Middle frontal gyrus (tissue), 1 donor: ENCODE measurements around the gene SEMA5A.

Source experiments
- DNase-seq: peaks from one replicate; pipeline ENCODE4 v3.0.0-alpha.2; 2015; ENCODE audit warnings: low spot score; ENCODE audit errors: extremely low spot score

The SEMA5A gene

GRCh38 chr5:9282211-9282610, 263.7 kb downstream of the SEMA5A start:
- DNase-seq = no peak

DNA sequence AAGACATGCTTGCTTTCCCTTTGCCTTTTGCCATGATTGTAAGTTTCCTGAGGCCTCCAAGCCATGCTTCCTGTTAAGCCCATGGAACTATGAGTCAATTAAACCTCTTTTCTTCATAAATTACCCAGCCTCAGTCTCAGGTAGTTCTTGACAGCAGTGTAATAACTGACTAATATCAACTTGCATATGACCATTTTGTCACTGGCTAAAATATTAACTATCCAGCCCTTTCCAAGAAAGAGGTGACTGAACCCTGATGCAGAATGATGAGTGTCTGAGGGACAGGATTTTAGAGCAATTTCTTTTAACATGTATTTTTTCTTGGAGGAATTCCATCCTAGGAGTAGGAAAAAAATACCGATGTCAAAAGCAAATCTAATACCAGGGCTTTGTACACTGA, 266.1 kb downstream of the SEMA5A start:
- DNase-seq = no peak

GRCh38 chr5:9278921-9279603, 266.8 kb downstream of the SEMA5A start:
- no peak for DNase-seq

DNA sequence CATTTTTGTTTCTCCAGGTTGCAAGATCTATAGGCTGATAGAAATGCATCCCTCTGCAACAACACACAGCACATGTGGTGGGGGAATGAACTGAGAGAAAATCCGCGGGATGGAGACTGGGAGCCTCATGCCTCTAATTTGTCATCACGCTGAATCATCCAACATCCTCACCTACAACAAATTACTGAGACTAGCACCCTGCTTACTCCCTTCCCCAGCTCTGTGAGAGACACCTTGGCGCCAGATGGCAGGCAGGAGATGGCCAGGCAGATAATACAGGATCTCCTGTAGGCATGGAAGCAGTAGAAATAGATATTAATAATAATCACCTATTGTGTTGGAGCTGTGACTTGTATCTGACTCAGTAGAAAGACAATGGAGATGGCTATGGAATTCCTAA, 276.9 kb downstream of the SEMA5A start:
- no peak for DNase-seq

DNA sequence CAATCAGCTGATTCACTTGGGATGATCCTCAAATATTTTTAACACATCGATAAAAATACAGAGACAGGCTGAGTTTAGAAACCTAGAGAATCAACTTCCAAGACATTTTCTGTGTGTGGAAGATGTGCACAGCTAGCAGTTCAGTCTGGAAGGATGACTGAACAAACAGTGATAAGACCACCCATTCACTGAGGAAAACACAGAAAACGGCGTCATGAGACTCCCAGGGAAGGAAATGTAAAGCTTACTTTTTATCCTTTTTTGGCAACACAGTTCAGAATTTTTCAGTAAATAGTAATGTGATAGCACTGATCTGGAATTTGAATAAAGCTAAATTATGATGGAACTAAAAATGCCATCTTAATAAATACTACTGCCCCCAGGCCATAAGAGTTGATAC, 277.6 kb downstream of the SEMA5A start:
- no peak for DNase-seq

DNA sequence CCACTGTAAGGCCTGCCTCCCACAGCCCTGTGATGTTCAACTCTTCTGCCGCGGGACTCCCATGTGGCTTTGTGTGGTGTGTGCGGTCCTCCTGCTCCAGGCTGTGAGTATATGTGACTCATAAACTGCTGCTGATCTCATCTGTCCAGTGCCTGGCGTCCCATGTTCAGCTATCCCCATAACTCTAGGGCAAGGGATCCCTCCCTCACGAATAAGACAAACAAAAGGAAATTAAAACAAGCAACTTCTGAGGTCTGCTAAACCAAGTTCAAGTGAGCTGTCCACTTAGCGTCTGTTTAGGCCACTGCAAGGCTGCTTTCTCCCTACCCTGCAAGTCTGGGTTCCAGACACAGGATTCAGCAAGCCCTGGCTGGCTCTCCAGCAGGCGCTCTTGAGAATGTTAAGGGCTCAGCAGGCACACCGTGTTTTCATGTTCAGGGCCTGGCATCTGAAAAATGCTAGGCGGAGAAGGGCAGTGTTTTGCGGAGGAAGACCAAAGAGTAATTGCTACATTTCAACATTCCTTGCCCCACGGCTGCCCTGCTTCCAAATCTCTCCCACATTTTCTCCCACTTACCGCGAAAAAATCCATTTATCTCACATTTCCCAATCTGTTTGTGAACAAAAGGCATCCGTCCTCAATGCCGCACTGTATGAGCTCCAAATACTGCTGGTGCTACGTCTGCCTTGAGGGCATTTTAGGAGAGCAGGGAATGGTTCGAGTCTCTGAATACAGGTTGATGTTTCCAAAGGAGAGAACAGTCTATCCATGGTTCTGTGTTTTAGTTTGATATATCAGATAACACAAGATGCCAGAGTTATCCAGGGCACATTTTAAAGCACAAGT, 280.2 kb downstream of the SEMA5A start:
- no peak for DNase-seq

DNA sequence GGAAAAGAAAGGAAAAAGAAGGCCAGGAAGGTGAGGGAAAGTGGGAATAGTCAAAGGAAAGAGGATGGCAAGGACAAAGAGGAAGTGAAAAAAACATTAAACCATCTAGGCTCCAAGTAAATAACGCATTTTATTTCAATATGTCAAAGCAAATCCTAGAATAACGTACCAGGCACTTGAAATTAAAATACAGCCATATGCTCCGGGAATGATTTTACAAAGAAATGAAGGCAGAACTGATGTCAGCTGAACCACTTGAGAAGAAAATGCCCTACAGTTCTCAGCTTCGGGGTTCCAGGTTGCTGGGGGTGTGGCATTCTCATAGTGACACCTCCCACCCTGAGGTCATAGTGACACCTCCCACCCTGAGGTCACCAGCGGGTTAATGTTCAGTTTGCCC, 281.6 kb downstream of the SEMA5A start:
- DNase-seq = no peak

DNA sequence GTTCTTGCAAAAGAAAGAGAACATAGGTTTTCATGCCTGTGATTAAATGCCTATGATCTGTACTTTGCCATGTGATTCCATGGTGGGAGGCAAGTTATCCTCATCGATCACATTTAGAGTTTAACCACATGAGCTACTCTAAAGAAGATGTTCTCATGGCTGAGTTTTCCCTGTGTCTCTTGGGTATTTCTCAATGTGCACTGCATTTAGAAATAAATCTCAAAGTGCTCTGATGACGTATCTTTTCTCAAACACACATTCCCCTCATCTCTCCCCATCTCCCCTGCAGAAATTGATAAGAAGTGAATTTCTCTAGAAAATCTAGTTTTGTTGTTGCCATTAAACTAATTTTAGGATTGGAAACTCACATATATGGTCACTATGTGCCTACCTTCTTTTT, 282.2 kb downstream of the SEMA5A start:
- no peak for DNase-seq

DNA sequence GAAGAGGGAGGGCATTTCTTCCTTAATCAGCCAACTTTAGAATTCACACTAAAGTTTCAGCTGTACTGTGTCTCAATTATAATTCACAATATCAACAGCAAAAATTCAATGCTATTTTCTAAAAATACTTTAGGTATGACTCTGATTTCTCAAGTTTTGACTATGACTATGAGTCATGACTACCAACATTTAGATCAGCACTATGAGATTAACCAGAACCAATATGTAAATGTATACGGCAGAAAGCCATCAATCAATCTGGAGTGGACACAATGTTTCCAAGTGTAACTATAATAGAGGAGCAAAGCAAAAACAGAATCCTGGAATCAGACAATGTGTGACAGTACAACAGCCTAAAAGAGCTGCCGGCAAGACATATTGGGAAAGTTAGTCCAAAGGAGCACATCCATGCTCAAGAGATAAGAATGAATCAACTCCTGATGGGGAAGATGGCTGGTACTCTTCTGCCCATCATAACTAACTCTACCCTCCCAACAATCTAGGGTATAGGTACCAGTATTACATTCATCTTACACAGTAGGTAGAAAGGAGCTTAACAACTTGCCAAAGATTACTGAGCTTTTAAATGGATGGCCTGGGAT, 294.4 kb downstream of the SEMA5A start:
- DNase-seq = no peak

DNA sequence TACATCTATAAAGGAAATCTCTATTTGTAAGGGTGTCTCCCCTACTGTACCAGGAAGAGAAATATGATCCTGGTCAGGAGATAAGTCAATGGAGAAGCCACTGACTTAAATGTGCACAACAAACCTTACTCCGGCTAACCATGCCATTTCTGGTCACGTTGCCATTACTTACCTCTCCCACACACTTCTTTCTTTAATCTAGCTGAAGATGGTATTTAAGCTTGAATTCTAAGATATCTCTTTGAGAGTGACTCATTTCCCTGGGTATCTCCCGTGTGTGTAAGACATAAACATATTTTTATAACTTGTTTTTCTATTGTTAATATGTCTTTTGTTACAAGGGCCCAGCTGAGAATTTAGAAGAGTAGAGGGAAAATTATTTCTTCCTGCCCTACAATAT, 296.6 kb downstream of the SEMA5A start:
- DNase-seq = no peak

DNA sequence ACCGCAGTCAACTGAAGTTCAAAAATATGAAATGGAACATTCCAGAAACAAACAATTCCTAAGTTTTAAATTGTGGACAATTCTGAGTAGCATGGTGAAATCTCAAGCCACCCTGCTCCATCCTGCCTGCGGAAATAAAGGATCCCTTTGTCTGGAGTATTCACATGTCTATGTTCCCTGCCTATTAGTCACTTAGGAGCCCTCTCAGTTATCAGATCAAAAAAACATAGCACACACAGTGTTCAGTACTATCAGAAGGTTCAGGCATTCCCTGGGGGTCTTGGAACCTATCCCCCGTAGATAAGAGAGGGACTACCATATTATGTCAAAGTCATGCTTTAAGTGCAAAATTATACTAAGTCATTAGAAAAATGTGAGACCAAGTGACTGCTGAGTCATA, 300.8 kb downstream of the SEMA5A start:
- DNase-seq = no peak

GRCh38 chr5:9244417-9244816, 301.5 kb downstream of the SEMA5A start:
- no peak for DNase-seq

DNA sequence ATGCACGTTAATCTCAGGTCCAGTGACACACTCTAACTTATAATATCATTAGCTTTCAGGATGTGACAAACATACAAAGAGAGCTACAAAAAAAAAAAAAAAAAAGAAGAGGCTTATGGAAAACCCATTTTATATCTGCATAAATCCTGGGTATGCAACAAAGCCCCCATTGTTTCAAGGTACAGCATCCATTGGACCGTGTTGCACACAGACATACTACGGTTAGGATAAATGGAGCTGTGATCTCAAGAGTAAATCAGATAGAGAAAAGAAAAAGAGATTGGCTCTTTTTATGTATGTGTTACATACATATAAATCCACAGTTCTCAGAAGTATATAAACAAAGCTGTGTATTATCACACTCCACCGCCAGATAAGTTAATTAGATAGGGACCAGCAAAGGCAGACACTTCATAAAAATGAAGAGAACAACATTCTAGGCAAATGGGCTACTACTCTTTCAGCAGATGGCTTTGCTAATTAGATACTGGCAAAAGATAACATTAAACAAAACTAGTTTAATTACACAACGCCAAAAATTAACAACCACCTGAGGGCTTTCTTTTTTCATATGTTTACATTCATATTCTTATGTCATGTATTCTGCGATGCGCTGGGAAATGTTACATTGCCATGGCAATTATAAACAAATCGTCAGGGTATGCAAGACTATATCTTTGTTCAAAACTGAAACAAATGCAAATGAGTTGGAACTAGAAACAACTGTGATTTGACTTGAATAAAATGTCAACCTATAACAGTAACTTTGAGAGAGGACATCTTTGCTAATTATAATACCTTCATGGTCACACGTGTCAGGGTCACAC, 304.2 kb downstream of the SEMA5A start:
- DNase-seq = no peak

DNA sequence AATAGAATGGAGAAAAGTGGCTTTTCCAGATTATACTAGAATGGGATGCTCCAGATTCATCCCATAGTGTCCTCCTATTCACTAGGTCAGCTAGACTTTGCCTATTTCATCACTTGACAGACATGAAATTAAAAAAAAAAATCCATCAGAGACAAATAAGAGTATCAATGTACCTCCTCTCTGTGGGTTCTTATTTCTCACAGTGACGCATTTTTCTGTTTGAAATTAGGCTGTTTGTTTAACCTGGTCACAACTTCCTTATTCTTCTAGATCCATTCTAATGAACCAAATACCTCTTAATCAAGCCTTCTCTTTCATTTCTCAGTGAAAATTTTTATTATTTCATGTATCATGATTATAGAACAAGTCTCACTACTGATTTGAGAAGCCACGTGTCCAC, 305.4 kb downstream of the SEMA5A start:
- no peak for DNase-seq

DNA sequence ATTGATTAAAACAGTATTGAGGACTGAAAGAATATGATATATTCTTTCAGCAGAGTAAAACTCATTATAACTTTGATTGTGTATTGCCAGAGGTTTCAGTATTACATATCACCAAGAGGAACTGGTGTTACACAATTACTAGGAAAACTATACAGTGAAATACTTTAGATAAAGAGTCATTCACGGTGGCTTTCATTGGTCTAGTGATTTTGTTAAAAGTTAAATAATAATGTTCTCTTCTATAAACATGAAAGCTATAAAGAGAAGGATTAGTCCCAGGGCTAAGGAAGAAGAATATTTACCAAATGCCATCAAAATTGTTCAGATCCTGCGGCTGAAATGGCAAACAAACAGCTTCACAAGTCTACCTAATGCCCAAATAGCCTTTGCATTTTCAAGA, 306.2 kb downstream of the SEMA5A start:
- DNase-seq = no peak

- DNase-seq = no peak
Observed at GRCh38 chr5:9239071-9239470, 306.8 kb downstream of the SEMA5A start.

DNA sequence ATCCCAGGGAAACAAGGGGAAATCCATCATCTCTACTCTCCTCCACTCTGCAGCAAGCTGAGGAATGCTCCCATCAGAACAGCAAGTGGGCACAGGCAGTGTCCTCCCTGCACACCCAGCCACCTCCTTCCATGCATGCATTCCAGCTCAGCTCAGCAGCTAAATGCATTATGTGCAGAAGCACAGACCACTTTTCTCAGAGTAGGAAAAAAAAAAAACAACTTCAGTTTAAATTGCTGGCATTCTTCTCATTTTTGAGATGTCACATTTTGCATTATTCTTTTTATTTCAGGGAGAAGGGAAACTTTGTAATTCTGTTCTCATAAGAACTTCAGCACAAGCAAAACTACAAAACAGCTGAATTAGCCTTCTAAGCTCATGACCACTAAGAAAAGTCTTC, 312.2 kb downstream of the SEMA5A start:
- DNase-seq = no peak

- no peak for DNase-seq
Observed at GRCh38 chr5:9233035-9233434, 312.8 kb downstream of the SEMA5A start.

DNA sequence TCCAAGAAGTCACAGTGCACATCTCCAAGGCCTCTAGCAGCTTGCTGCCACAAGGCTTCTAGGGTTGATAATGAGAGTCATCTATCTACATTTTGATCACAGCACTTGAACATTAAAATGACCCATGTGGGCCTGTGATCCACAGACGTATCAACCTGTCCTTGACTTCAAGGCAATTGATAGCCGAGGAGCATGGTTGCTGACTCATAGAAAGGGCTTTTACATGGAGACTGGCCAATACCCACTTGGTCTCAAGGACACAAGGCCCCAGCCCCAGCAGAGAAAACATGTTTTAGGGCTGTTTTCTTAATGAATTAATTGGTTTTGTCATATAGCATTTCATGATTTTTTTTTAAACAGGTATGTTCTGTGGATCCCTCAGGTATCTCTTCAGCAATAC, 314.0 kb downstream of the SEMA5A start:
- DNase-seq = no peak

GRCh38 chr5:9230355-9230754, 315.5 kb downstream of the SEMA5A start:
- no peak for DNase-seq

- no peak for DNase-seq
Observed at GRCh38 chr5:9226016-9226536, 319.8 kb downstream of the SEMA5A start.
